ENCODE data around the gene CEBPG.

The CEBPG gene

GRCh38 chr19:33403221-33403972 is 29.9 kb downstream of the CEBPG start:
- Histone ChIP-seq H3K4me1 (ENCODE audit: control insufficient read depth, insufficient read depth, low read length) (peaks cover 6% of the 10 kb centered on the region), H3K27ac (ENCODE audit: low read depth, low read length) (no peak overlapping the region), H3K27me3 (ENCODE audit: control insufficient read depth, insufficient read depth, low read length) (no peaks in the 10 kb centered on the region), H3K4me3 (ENCODE audit: low read depth, low read length) (no peak overlapping the region), H3K9ac (ENCODE audit: low read length) (no peak overlapping the region), H3K36me3 (ENCODE audit: control insufficient read depth, insufficient read depth, low read length) (0 out of 2 replicates have a peak, but pooled peaks cover 3% of the 10 kb centered on the region), H3K9me3 (ENCODE audit: control insufficient read depth, insufficient read depth, low read depth, low read length) (no peaks in the 10 kb centered on the region)

GRCh38 chr19:33403973-33404304 is 30.4 kb downstream of the CEBPG start:
- no peak overlapping the region for H3K9ac ChIP-seq (ENCODE audit: low read length)
- H3K4me1 ChIP-seq (ENCODE audit: control insufficient read depth, insufficient read depth, low read length): peaks cover 6% of the 10 kb centered on the region
- H3K9me3 ChIP-seq (ENCODE audit: control insufficient read depth, insufficient read depth, low read depth, low read length): no peaks in the 10 kb centered on the region

DNA sequence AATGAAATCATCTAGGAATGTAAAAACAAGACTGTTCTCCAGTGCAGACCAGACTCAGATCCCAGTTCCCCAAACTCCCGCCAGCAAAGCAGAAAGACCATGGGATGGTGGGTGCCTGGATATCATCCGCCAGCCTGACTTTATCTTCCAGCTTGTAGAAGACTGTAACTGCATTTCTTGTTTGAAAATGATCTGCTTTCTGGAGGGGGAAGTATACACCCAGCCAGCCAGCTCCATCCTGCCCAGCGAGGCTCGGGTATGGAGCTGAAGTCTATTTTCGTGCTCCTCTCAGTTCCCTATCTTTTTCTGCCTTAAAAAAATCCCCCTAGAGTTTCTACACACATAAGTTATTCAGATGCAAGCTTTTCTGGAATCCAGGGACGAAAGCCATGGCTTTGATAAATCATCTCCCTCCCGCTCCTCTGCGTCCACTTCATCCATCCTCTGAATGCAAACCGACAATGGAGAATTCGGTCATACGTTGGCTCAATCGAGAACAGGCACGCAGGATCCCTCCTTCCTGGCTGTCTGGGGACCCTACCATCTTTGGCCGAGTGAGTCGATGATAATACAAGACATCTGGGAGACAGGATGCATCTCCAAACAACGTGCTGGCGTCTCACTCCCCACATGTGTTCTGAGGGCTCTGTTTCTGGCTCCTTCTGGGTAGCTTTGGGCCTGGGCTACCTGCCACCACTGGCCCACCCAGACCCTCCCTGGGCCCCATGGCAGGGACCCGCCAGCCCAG is 31.2 kb downstream of the CEBPG start:
- H3K9ac ChIP-seq (ENCODE audit: low read length): no peak overlapping the region
- H3K27me3 ChIP-seq (ENCODE audit: control insufficient read depth, insufficient read depth, low read length): no peaks in the 10 kb centered on the region
- 0 out of 2 replicates have a peak, but pooled peaks cover 3% of the 10 kb centered on the region for H3K36me3 ChIP-seq (ENCODE audit: control insufficient read depth, insufficient read depth, low read length)
- no peaks in the 10 kb centered on the region for H3K9me3 ChIP-seq (ENCODE audit: control insufficient read depth, insufficient read depth, low read depth, low read length)
- H3K4me3 ChIP-seq (ENCODE audit: low read depth, low read length): no peak overlapping the region
- H3K27ac ChIP-seq (ENCODE audit: low read depth, low read length): no peak overlapping the region
- H3K4me1 ChIP-seq (ENCODE audit: control insufficient read depth, insufficient read depth, low read length): peaks cover 6% of the 10 kb centered on the region

More at GRCh38 chr19:33403973-33404304, 30.4 kb downstream of the CEBPG start:
- Histone ChIP-seq H3K36me3 (ENCODE audit: control insufficient read depth, insufficient read depth, low read length) (0 out of 2 replicates have a peak, but pooled peaks cover 3% of the 10 kb centered on the region), H3K27ac (ENCODE audit: low read depth, low read length) (no peak overlapping the region), H3K4me3 (ENCODE audit: low read depth, low read length) (no peak overlapping the region), H3K27me3 (ENCODE audit: control insufficient read depth, insufficient read depth, low read length) (no peaks in the 10 kb centered on the region)

DNA sequence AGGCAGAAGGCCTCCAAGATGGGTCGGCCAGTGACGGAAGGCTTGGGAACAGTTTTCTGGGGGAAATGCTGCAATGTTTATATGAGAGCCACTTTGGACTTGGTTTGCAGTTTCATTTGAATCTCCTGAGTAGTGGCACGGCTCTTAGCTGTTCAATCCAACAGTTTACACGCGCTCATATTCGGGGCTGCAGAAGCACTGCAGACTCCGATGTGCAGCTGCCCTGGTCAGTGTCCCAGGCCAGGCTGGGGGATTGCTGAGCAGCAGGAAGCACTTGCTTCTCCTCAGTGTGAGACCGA is 31.7 kb downstream of the CEBPG start:
- Histone ChIP-seq H3K36me3 (ENCODE audit: control insufficient read depth, insufficient read depth, low read length) (peaks cover 6% of the 10 kb centered on the region; the same call in 1 of the 2 replicates), H3K4me1 (ENCODE audit: control insufficient read depth, insufficient read depth, low read length) (peaks cover 6% of the 10 kb centered on the region), H3K9ac (ENCODE audit: low read length) (no peak overlapping the region)

DNA sequence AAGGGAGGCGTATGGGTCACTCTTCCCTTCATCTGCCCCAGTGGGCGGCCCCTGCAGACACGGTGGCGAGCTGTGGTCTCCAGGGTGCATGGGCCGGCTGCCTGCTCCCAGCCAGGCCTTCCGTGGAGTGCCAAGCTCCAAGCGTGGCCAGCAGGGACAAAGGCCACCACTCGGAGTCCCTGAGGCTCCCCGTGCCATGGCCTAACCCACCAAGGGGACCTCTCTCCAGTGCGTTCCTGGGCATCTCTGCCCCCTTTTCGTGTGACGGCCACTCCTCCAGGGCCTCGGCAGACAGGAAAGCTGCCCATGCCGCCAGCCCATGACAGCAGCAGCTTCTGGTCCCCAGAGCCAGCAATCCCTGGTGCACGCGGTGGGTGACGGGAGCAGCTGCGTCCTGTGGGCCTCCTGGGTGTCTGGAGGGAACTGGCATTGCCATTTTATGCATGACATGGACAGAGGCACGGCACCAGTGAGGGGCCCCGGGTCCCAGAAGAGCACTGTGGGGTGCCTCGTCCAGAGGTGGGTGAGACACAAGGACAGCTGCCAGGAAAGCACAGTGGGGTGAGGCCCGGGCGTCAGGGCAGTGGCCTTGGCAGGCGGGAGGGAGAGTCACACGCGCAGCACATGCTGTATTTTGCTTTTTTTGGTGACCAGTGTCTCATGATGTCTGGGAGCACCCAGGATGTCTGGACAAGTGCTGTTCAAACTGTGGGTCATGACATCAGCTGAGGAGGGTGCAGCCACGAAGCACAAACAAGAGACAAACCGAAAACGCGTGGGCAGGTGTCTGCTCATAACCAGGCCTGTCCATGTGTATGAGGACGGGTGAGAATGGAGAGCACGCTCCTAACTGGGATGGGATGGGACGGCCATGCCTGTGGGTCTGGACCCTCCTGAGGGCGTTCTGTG is 32.3 kb downstream of the CEBPG start:
- Histone ChIP-seq H3K27ac (ENCODE audit: low read depth, low read length) (no peak overlapping the region), H3K9ac (ENCODE audit: low read length) (no peak overlapping the region), H3K4me3 (ENCODE audit: low read depth, low read length) (no peak overlapping the region), H3K36me3 (ENCODE audit: control insufficient read depth, insufficient read depth, low read length) (peaks cover 10% of the 10 kb centered on the region; the same call in 1 of the 2 replicates), H3K27me3 (ENCODE audit: control insufficient read depth, insufficient read depth, low read length) (no peaks in the 10 kb centered on the region), H3K4me1 (ENCODE audit: control insufficient read depth, insufficient read depth, low read length) (peaks cover 6% of the 10 kb centered on the region), H3K9me3 (ENCODE audit: control insufficient read depth, insufficient read depth, low read depth, low read length) (no peaks in the 10 kb centered on the region)

More for the DNA sequence above, 31.7 kb downstream of the CEBPG start:
- no peak overlapping the region for H3K4me3 ChIP-seq (ENCODE audit: low read depth, low read length)
- no peak overlapping the region for H3K27ac ChIP-seq (ENCODE audit: low read depth, low read length)
- no peaks in the 10 kb centered on the region for H3K27me3 ChIP-seq (ENCODE audit: control insufficient read depth, insufficient read depth, low read length)
- H3K9me3 ChIP-seq (ENCODE audit: control insufficient read depth, insufficient read depth, low read depth, low read length): no peaks in the 10 kb centered on the region

DNA sequence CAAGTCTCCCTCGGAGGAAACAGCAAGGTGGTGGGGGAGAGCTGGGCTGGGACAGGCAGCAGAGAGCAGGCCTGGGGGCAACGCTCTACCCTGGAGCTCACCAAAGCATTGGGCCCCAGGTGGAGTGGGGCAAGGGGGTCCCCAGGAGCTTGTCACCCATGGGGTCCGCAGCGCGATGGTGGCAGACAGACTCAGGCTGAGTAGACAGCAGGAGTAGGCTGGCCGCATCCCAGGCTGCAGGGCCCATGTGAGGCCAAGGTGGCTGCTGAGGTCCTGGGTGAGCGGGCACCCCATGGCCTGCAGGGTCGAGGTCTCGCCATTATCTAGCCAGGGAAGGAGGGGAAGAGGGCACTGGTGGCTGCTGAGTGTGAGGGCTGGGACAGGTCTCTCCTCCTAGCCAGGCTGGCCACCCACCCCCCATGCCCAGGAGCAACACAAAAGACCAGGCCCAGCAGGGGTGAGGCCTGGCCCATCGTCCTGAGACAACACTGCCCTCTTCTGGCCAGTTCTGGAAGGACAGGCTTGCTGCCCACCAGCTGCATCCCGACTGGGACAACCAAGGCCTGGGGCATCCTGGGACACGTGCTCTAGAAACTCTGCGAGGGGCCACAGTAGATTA is 33.1 kb downstream of the CEBPG start:
- H3K36me3 ChIP-seq (ENCODE audit: control insufficient read depth, insufficient read depth, low read length): peaks cover 10% of the 10 kb centered on the region; the same call in 1 of the 2 replicates
- H3K4me1 ChIP-seq (ENCODE audit: control insufficient read depth, insufficient read depth, low read length): peaks cover 6% of the 10 kb centered on the region
- H3K9ac ChIP-seq (ENCODE audit: low read length): no peak overlapping the region
- H3K9me3 ChIP-seq (ENCODE audit: control insufficient read depth, insufficient read depth, low read depth, low read length): no peaks in the 10 kb centered on the region
- H3K27ac ChIP-seq (ENCODE audit: low read depth, low read length): no peak overlapping the region
- H3K4me3 ChIP-seq (ENCODE audit: low read depth, low read length): no peak overlapping the region
- H3K27me3 ChIP-seq (ENCODE audit: control insufficient read depth, insufficient read depth, low read length): no peaks in the 10 kb centered on the region

DNA sequence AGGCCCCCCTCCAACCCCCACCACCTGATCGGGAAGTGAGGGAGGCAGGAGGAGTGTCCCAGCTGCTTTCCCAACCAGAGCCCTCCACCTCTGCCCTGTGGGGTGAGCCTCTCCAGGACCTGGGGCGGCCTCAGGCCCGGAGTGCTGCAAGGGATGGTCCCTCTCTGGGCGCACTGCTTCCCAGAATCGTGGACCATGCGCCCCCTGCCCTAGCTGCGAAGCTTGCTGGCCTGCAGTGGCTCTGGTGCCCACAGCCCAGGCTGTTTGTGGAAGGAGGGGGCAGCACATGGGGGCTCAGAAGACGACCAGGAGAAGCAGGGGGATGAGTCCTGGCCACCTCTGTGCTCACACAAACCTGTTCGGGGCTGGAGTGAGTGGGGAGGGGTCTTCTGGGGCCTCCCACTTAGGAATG is 33.6 kb downstream of the CEBPG start:
- peaks cover 10% of the 10 kb centered on the region; the same call in 1 of the 2 replicates for H3K36me3 ChIP-seq (ENCODE audit: control insufficient read depth, insufficient read depth, low read length)
- no peak overlapping the region for H3K27ac ChIP-seq (ENCODE audit: low read depth, low read length)
- no peak overlapping the region for H3K9ac ChIP-seq (ENCODE audit: low read length)
- H3K4me3 ChIP-seq (ENCODE audit: low read depth, low read length): no peak overlapping the region
- H3K4me1 ChIP-seq (ENCODE audit: control insufficient read depth, insufficient read depth, low read length): peaks cover 6% of the 10 kb centered on the region
- no peaks in the 10 kb centered on the region for H3K9me3 ChIP-seq (ENCODE audit: control insufficient read depth, insufficient read depth, low read depth, low read length)
- H3K27me3 ChIP-seq (ENCODE audit: control insufficient read depth, insufficient read depth, low read length): no peaks in the 10 kb centered on the region

DNA sequence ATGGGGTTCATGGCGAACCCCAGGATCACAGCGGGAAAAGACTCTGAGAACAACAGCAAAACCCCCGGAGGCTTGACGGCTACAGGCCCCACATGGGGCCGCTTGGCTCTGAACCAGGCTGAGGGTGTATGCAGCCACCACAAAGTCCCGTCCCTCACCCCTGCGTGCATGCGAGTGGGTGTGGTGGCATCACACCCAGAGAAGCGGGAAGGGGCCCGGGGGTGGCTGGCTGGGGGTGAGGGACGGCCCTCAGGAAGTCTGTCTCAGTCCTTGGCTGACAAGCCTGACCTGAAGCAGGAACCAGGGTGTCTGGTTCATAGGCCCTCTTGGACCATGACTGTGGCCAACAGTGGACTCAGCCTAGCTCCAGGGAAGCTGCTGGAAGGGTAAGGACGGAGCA is 34.2 kb downstream of the CEBPG start:
- Histone ChIP-seq H3K4me1 (ENCODE audit: control insufficient read depth, insufficient read depth, low read length) (peaks cover 6% of the 10 kb centered on the region), H3K27me3 (ENCODE audit: control insufficient read depth, insufficient read depth, low read length) (no peaks in the 10 kb centered on the region), H3K4me3 (ENCODE audit: low read depth, low read length) (no peak overlapping the region), H3K9me3 (ENCODE audit: control insufficient read depth, insufficient read depth, low read depth, low read length) (no peaks in the 10 kb centered on the region), H3K9ac (ENCODE audit: low read length) (no peak overlapping the region), H3K27ac (ENCODE audit: low read depth, low read length) (no peak overlapping the region), H3K36me3 (ENCODE audit: control insufficient read depth, insufficient read depth, low read length) (peaks cover 10% of the 10 kb centered on the region; the same call in 1 of the 2 replicates)

DNA sequence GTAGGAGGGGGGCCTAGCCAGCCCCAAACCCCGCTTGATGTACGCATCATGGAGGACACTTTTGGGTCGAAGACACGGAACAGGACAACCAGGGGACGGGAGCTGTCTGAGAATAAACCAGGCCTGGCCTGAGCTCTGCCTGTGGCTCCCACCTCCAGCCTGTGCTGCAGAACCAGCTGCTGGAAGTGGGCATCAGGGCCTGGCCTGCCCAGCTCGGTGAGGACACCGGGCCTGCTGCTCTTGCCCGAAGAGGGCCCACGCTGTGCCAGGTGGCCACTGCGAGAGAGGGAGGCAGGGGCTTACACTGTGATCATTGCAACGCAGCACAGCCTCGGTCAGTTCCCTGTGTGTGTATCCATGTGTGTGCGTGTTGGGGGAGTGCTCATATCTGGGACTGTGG is 34.6 kb downstream of the CEBPG start:
- no peak overlapping the region for H3K27ac ChIP-seq (ENCODE audit: low read depth, low read length)
- no peak overlapping the region for H3K4me3 ChIP-seq (ENCODE audit: low read depth, low read length)
- peaks cover 10% of the 10 kb centered on the region; the same call in 1 of the 2 replicates for H3K36me3 ChIP-seq (ENCODE audit: control insufficient read depth, insufficient read depth, low read length)
- H3K9ac ChIP-seq (ENCODE audit: low read length): no peak overlapping the region
- H3K9me3 ChIP-seq (ENCODE audit: control insufficient read depth, insufficient read depth, low read depth, low read length): no peaks in the 10 kb centered on the region
- no peaks in the 10 kb centered on the region for H3K27me3 ChIP-seq (ENCODE audit: control insufficient read depth, insufficient read depth, low read length)
- H3K4me1 ChIP-seq (ENCODE audit: control insufficient read depth, insufficient read depth, low read length): peaks cover 6% of the 10 kb centered on the region

DNA sequence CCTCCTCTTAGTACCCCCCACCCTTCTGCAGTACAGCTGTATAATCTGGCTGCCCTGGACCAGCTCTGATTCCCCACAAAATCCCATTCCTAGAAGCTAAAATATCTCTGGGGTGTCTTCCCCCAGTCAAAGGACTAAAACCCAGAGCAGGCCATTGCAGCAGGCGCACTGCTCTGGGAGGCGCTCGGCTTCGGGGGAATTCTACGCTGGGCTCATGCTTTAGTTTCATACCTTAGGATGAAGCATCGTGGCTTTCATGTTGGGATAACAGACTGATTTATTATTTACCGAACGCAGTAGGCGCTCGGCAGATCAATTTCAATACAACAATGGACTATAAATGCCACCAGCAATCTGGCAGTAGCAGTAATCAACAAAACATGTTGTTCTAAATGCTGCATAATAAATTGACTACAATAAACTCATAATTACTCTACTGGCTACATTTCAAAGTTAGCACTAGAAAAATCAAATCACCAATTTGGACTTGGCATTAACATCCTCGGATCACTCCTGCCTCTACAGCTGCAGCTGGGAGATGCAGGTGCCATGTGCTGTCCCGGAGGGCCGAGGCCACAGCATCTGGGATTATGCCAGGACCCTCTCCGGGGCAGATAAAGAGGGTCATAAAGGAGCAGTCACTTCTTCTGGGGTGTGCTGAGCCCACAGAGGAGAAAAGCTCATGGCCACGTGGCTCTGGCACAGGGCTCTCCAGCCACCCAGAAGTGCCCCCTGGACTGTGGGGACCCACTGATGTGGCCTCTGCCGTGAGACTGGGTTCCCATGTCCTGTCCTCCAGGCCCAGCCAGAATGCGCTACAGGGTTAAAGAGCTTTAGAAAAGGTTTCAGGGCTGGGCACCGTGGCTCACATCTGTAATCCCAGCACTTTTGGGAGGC is 35.3 kb downstream of the CEBPG start:
- H3K9ac ChIP-seq (ENCODE audit: low read length): no peak overlapping the region
- H3K36me3 ChIP-seq (ENCODE audit: control insufficient read depth, insufficient read depth, low read length): peaks cover 10% of the 10 kb centered on the region; the same call in 1 of the 2 replicates
- H3K4me1 ChIP-seq (ENCODE audit: control insufficient read depth, insufficient read depth, low read length): peaks cover 6% of the 10 kb centered on the region

More for the DNA sequence above, 35.3 kb downstream of the CEBPG start:
- Histone ChIP-seq H3K4me3 (ENCODE audit: low read depth, low read length) (no peak overlapping the region), H3K27ac (ENCODE audit: low read depth, low read length) (no peak overlapping the region), H3K27me3 (ENCODE audit: control insufficient read depth, insufficient read depth, low read length) (no peaks in the 10 kb centered on the region), H3K9me3 (ENCODE audit: control insufficient read depth, insufficient read depth, low read depth, low read length) (no peaks in the 10 kb centered on the region)

Measured in HUES6 (cell line).